SK-N-SH (cell line): ENCODE results near the gene SULT1C2. TPM values are rescaled to one million over a fixed set of nuclear protein-coding genes. Genes with fewer than 3 reads are reported as not detected.

Experiments used
- CTCF ChIA-PET: fragments of 300-600, 350-600 bp; formaldehyde crosslinking; extraction: SDS; loops from one replicate; lab custom pipeline; 2021; lab: Yijun Ruan, JAX
- POLR2A ChIA-PET: fragments of 350-600 bp; sonication (Branson Sonifier 250); formaldehyde crosslinking; extraction: SDS; loops from one replicate; lab custom pipeline; 2020; ENCODE audit warnings: antibody characterized with exemption, inconsistent platforms; lab: Yijun Ruan, JAX
- DNase-seq: peaks from one replicate; pipeline ENCODE4 v3.0.0; 2012
- H2AFZ ChIP-seq: fragments of 200-600 bp; sonication (generic); 2 replicates; pipeline ENCODE4 v1.8.1; 2016; ENCODE audit warnings: antibody characterized with exemption, mild to moderate bottlenecking, low read depth
- H3F3A ChIP-seq: fragments of 200-600 bp; sonication (generic); replicated peaks from 2 replicates; pipeline ENCODE3; 2016; ENCODE audit warnings: antibody characterized with exemption, mild to moderate bottlenecking; ENCODE audit not compliant: insufficient read depth
- H3K27ac ChIP-seq, 2 experiments: fragments of 200-500 bp in 1 of 2; fragments of 200-600 bp in 1 of 2; sonication (Bioruptor generic) in 1 of 2; sonication (generic), shearing (Covaris generic) in 1 of 2; 2 replicates each; pipeline versions ENCODE4 v1.5.1 to v1.6.1; 2014 to 2016; ENCODE audit warnings: low read depth in 2 of 2, inconsistent platforms in 1 of 2, low read length in 1 of 2, mild to moderate bottlenecking in 1 of 2, mixed read lengths in 1 of 2
- H3K27me3 ChIP-seq: fragments of 200-600 bp; sonication (generic), shearing (Covaris generic); 2 replicates; pipeline ENCODE4 v1.6.1; 2016; ENCODE audit warnings: mixed run types; ENCODE audit not compliant: insufficient read depth
- H3K36me3 ChIP-seq, 2 experiments: fragments of 200-500 bp in 1 of 2; fragments of 200-600 bp in 1 of 2; sonication (Bioruptor generic) in 1 of 2; sonication (generic) in 1 of 2; replicated peaks in 1 of 2; 2 replicates each; pipeline versions ENCODE3 to v1.5.1; 2014 to 2016; ENCODE audit warnings: low read length in 1 of 2, mild to moderate bottlenecking in 1 of 2; ENCODE audit not compliant: insufficient read depth in 2 of 2, control insufficient read depth in 1 of 2
- H3K4me1 ChIP-seq, 2 experiments: fragments of 200-500 bp in 1 of 2; fragments of 200-600 bp in 1 of 2; sonication (Bioruptor generic) in 1 of 2; sonication (generic), shearing (Covaris generic) in 1 of 2; 2 replicates each; pipeline versions ENCODE4 v1.5.1 to v1.6.1; 2014 to 2016; ENCODE audit warnings: low read depth in 1 of 2, low read length in 1 of 2, mixed run types in 1 of 2; ENCODE audit not compliant: insufficient read depth in 2 of 2, control insufficient read depth in 1 of 2
- H3K4me2 ChIP-seq: fragments of 200-600 bp; sonication (generic), shearing (Covaris generic); 2 replicates; pipeline ENCODE4 v1.6.1; 2017; ENCODE audit warnings: mixed run types
- H3K4me3 ChIP-seq, 2 experiments: fragments of 200-500 bp in 1 of 2; fragments of 200-600 bp in 1 of 2; sonication (Bioruptor generic) in 1 of 2; sonication (generic), shearing (Covaris generic) in 1 of 2; 2 replicates each; pipeline versions ENCODE4 v1.5.1 to v1.8.1; 2014 to 2016; ENCODE audit warnings: low read depth in 2 of 2, inconsistent platforms in 1 of 2, low read length in 1 of 2, mild to moderate bottlenecking in 1 of 2, mixed read lengths in 1 of 2, moderate library complexity in 1 of 2
- H3K79me2 ChIP-seq: fragments of 200-600 bp; sonication (generic); 2 replicates; pipeline ENCODE4 v1.8.1; 2017; ENCODE audit warnings: mild to moderate bottlenecking; ENCODE audit not compliant: insufficient read depth
- H3K9ac ChIP-seq: fragments of 200-600 bp; sonication (generic); 2 replicates; pipeline ENCODE4 v1.6.1; 2017; ENCODE audit warnings: mixed run types
- H3K9me2 ChIP-seq: fragments of 200-600 bp; sonication (generic); 2 replicates; pipeline ENCODE4 v1.6.1; 2017; ENCODE audit warnings: mixed run types
- H3K9me3 ChIP-seq: fragments of 200-600 bp; sonication (generic); 2 replicates; pipeline ENCODE4 v1.6.1; 2017; ENCODE audit warnings: mixed run types, mild to moderate bottlenecking, moderate library complexity
- H4K20me1 ChIP-seq: fragments of 200-600 bp; sonication (generic); 2 replicates; pipeline ENCODE4 v1.6.1; 2017; ENCODE audit warnings: mild to moderate bottlenecking, mixed run types; ENCODE audit not compliant: insufficient read depth
- CHD2 ChIP-seq: fragments of 150-350 bp; IDR thresholded peaks from 2 replicates; pipeline ENCODE4 v1.6.1; 2018; ENCODE audit warnings: low read length; ENCODE audit not compliant: partially characterized antibody
- FOSL2 ChIP-seq: IDR thresholded peaks from 2 replicates; pipeline ENCODE4 v1.4.0; 2012; ENCODE audit warnings: low read depth, mild to moderate bottlenecking, moderate library complexity, borderline replicate concordance
- POLR2AphosphoS5 ChIP-seq: IDR thresholded peaks from 2 replicates; pipeline ENCODE4 v1.6.1; 2012; ENCODE audit warnings: low read depth, low read length
- RFX5 ChIP-seq: IDR thresholded peaks from 2 replicates; pipeline ENCODE4 v1.6.1; 2012; ENCODE audit warnings: mild to moderate bottlenecking, improper control_type of control experiment, low read length
- SIN3A ChIP-seq: IDR thresholded peaks from 2 replicates; pipeline ENCODE4 v1.6.1; 2012; ENCODE audit warnings: low read depth, mild to moderate bottlenecking, low read length, moderate library complexity, borderline replicate concordance
- TCF12 ChIP-seq: IDR thresholded peaks from 2 replicates; pipeline ENCODE4 v1.4.0; 2012
- WGBS: methylation state at CpG from one replicate; pipeline ENCODE4 v1.1.6; 2017; ENCODE audit warnings: low lambda C conversion rate; 5-methylcytosine and 5-hydroxymethylcytosine counted together
- polyA plus RNA-seq, 3 experiments: library from polyadenylated mRNA; depleted of rRNA; stranded (reverse); fragments of >200 nt; gene quantifications; 2 replicates each; pipeline ENCODE4 v1.2.3, GENCODE V29; 2012
- TF ChIP-seq, protein P1 (sequence below): fragments of 150-350 bp; IDR thresholded peaks from 2 replicates; pipeline ENCODE4 v1.6.1; 2016; ENCODE audit warnings: mild to moderate bottlenecking, low read depth, low read length
- TF ChIP-seq, protein P2 (sequence below): fragments of 200-600 bp; sonication (generic); IDR thresholded peaks from 2 replicates; pipeline ENCODE4 v1.6.1; 2017; ENCODE audit warnings: antibody characterized with exemption, mild to moderate bottlenecking, moderate library complexity
- TF ChIP-seq, protein P3 (sequence below): IDR thresholded peaks from 2 replicates; pipeline ENCODE4 v1.4.0; 2012; ENCODE audit warnings: low read depth, borderline replicate concordance
- TF ChIP-seq, protein P4 (sequence below): fragments of 150-350 bp; IDR thresholded peaks from 2 replicates; pipeline ENCODE4 v1.6.1; 2017; ENCODE audit warnings: antibody characterized with exemption, low read length, low read depth, borderline replicate concordance
- TF ChIP-seq, protein P5 (sequence below): IDR thresholded peaks from 2 replicates; pipeline ENCODE4 v1.4.0; 2012; ENCODE audit warnings: low read depth
- TF ChIP-seq, protein P6 (sequence below): IDR thresholded peaks from 2 replicates; pipeline ENCODE4 v1.4.0; 2012; ENCODE audit warnings: low read depth, borderline replicate concordance

SULT1C2 gene
- polyA plus RNA-seq, 1 of the 3 experiments (the other 2 are of a cell fraction): not detected

DNA sequence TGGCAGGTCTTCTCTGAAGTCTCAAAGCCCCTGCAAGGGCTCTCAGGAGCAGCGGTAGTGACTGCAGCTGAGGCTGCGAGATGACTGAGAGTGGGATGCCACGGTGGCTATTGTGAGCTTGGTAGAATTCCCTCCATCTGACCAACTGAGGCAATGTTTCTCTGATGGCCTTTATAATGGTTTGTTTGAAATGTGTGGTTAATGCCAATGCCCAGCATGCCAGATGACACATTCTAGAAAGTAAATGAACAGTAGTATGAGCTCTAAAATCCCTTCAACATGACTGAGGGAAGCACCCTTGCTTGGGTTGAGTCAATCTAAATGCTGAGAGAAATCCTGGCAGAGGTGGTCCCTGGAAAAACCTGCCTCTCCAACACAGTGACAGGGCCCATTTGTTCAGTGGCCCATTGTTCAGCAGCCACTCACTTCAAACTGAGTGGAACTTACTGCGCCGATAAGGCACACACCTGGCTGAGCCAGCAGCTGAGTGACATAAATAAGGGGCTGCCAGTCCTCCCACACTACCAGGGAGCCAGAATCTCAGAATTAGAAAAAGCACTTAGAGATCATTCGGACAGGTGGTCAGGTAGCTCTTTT, 31.7 kb downstream of the SULT1C2 start:
- Histone ChIP-seq H3K9me2 (no peaks in the 10 kb centered on the region), H3K4me3 (no peak overlapping the region), H3K79me2 (no peaks in the 10 kb centered on the region), H3K27ac (no peak overlapping the region), H2AFZ (no peak overlapping the region), H4K20me1 (no peaks in the 10 kb centered on the region), H3K4me1 (peaks cover 0 to 2% of the 10 kb centered on the region in 2 experiments; a peak in 2 of 4 replicates), H3K4me2 (no peak overlapping the region), H3F3A (peaks cover 3% of the 10 kb centered on the region), H3K9me3 (no peaks in the 10 kb centered on the region), H3K9ac (no peak overlapping the region), H3K36me3 (no peaks in the 10 kb centered on the region), H3K27me3 (no peaks in the 10 kb centered on the region)
- TF ChIP-seq, protein P1, sequence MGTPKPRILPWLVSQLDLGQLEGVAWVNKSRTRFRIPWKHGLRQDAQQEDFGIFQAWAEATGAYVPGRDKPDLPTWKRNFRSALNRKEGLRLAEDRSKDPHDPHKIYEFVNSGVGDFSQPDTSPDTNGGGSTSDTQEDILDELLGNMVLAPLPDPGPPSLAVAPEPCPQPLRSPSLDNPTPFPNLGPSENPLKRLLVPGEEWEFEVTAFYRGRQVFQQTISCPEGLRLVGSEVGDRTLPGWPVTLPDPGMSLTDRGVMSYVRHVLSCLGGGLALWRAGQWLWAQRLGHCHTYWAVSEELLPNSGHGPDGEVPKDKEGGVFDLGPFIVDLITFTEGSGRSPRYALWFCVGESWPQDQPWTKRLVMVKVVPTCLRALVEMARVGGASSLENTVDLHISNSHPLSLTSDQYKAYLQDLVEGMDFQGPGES: no peak
- TF ChIP-seq SIN3A (no peak), RFX5 (no peak), TCF12 (no peak)
- TF ChIP-seq, protein P2, sequence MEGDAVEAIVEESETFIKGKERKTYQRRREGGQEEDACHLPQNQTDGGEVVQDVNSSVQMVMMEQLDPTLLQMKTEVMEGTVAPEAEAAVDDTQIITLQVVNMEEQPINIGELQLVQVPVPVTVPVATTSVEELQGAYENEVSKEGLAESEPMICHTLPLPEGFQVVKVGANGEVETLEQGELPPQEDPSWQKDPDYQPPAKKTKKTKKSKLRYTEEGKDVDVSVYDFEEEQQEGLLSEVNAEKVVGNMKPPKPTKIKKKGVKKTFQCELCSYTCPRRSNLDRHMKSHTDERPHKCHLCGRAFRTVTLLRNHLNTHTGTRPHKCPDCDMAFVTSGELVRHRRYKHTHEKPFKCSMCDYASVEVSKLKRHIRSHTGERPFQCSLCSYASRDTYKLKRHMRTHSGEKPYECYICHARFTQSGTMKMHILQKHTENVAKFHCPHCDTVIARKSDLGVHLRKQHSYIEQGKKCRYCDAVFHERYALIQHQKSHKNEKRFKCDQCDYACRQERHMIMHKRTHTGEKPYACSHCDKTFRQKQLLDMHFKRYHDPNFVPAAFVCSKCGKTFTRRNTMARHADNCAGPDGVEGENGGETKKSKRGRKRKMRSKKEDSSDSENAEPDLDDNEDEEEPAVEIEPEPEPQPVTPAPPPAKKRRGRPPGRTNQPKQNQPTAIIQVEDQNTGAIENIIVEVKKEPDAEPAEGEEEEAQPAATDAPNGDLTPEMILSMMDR: no peak
- DNase-seq: no peak
- CTCF ChIA-PET: no interaction called here
- 41% methylated on average over 4 of the region's 6 CpGs for WGBS
- POLR2A ChIA-PET: no interaction called here

DNA sequence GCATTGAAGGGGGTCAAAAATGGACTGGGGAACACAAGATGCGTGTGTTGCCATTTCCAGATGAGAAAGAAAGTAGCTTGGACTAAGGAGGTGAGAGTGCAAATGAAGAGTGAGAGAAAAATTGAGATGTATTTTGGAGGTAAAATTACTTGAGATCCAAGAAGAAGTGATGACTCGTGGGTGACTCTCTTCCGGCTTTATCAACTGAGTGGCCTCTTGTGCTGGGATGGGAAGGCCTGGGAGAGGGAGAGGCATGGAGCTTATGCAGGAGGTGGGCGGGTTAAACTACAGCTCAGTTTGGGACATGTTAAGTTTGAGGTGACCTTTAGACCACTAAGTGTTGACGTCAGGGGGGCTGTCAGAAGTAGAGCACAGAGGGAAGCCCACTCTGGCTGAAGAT, 34.9 kb downstream of the SULT1C2 start:
- Histone ChIP-seq H3K9me3 (no peaks in the 10 kb centered on the region), H3K4me1 (no peaks in the 10 kb centered on the region; a peak in 1 of 4 replicates), H3K36me3 (no peaks in the 10 kb centered on the region), H4K20me1 (no peaks in the 10 kb centered on the region), H2AFZ (no peak overlapping the region), H3K79me2 (no peaks in the 10 kb centered on the region), H3F3A (peaks cover 3% of the 10 kb centered on the region), H3K9ac (no peak overlapping the region), H3K27ac (no peak overlapping the region), H3K4me3 (no peak overlapping the region), H3K9me2 (no peaks in the 10 kb centered on the region), H3K4me2 (no peak overlapping the region), H3K27me3 (no peaks in the 10 kb centered on the region)
- TF ChIP-seq, protein P3, sequence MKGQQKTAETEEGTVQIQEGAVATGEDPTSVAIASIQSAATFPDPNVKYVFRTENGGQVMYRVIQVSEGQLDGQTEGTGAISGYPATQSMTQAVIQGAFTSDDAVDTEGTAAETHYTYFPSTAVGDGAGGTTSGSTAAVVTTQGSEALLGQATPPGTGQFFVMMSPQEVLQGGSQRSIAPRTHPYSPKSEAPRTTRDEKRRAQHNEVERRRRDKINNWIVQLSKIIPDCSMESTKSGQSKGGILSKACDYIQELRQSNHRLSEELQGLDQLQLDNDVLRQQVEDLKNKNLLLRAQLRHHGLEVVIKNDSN: no peak
- TF ChIP-seq, protein P4, sequence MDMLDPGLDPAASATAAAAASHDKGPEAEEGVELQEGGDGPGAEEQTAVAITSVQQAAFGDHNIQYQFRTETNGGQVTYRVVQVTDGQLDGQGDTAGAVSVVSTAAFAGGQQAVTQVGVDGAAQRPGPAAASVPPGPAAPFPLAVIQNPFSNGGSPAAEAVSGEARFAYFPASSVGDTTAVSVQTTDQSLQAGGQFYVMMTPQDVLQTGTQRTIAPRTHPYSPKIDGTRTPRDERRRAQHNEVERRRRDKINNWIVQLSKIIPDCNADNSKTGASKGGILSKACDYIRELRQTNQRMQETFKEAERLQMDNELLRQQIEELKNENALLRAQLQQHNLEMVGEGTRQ: no peak
- TF ChIP-seq CHD2 (no peak), RFX5 (no peak), FOSL2 (no peak), SIN3A (no peak), POLR2AphosphoS5 (no peak)
- TF ChIP-seq, protein P5, sequence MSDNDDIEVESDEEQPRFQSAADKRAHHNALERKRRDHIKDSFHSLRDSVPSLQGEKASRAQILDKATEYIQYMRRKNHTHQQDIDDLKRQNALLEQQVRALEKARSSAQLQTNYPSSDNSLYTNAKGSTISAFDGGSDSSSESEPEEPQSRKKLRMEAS: no peak
- TF ChIP-seq, protein P6, sequence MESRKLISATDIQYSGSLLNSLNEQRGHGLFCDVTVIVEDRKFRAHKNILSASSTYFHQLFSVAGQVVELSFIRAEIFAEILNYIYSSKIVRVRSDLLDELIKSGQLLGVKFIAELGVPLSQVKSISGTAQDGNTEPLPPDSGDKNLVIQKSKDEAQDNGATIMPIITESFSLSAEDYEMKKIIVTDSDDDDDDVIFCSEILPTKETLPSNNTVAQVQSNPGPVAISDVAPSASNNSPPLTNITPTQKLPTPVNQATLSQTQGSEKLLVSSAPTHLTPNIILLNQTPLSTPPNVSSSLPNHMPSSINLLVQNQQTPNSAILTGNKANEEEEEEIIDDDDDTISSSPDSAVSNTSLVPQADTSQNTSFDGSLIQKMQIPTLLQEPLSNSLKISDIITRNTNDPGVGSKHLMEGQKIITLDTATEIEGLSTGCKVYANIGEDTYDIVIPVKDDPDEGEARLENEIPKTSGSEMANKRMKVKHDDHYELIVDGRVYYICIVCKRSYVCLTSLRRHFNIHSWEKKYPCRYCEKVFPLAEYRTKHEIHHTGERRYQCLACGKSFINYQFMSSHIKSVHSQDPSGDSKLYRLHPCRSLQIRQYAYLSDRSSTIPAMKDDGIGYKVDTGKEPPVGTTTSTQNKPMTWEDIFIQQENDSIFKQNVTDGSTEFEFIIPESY: no peak
- CTCF ChIA-PET: no interaction called here
- DNase-seq: no peak
- 64% methylated on average over 5 of the region's 5 CpGs for WGBS
- POLR2A ChIA-PET: no interaction called here
